ENCODE measurements around the gene NF1. TPM values are rescaled to one million over a fixed set of nuclear protein-coding genes. Genes with fewer than 3 reads are reported as not detected.

NF1 gene
- total RNA-seq, 1 experiment from 2014 or later = 35.4 TPM

GRCh38 chr17:31398381-31399311 is 303.9 kb downstream of the NF1 start:
- ChIA-PET CTCF (interaction anchor here (1.2 to 1.6 kb wide), 3 partner anchors 7 to 119 kb away, joined by 3 to 7 read pairs (median 6); no protein-coding TSS in a partner anchor), POLR2A (no interaction called here)
- no peaks in the 10 kb centered on the region for H3K9me3 Mint-ChIP-seq
- DNase-seq (ENCODE audit: low spot score) (peak; percentile 6), ATAC-seq (no peak)
- H3K36me3 Mint-ChIP-seq = no peaks in the 10 kb centered on the region
- no peak for TF ChIP-seq CBFB (CRISPR knock-in tag; IDR thresholded peaks at IDR 0.05; ENCODE audit: low read depth)
- no peak for TF ChIP-seq ATF6 (CRISPR knock-in tag; IDR thresholded peaks at IDR 0.05)
- H3K27ac Mint-ChIP-seq = no peak overlapping the region
- peaks cover 4% of the 10 kb centered on the region for H3K27me3 Mint-ChIP-seq (ENCODE audit: low read depth)
- H3K4me1 Mint-ChIP-seq = peaks cover 2% of the 10 kb centered on the region; the same call in 1 of the 2 replicates
- H3K4me3 Mint-ChIP-seq = no peak overlapping the region

- CTCF ChIA-PET = interaction anchor here (1.0 to 1.4 kb wide), 2 partner anchors 11 to 117 kb away, joined by 3 to 5 read pairs; no protein-coding TSS in a partner anchor
- Mint-ChIP-seq H3K27ac (no peak overlapping the region), H3K27me3 (ENCODE audit: low read depth) (no peaks in the 10 kb centered on the region), H3K9me3 (no peaks in the 10 kb centered on the region), H3K4me3 (no peak overlapping the region), H3K4me1 (peaks cover 10% of the 10 kb centered on the region), H3K36me3 (no peaks in the 10 kb centered on the region)
- no peak for ATAC-seq
- POLR2A ChIA-PET = no interaction called here
- TF ChIP-seq ZNF512 (CRISPR knock-in tag; IDR thresholded peaks at IDR 0.05; ENCODE audit: borderline replicate concordance) = no peak
- DNase-seq (ENCODE audit: low spot score) = peak; percentile 13
Measured at GRCh38 chr17:31400481-31400950, 305.7 kb downstream of the NF1 start.

- TF ChIP-seq CBFB (CRISPR knock-in tag; IDR thresholded peaks at IDR 0.05; ENCODE audit: low read depth) (no peak), ERG (CRISPR knock-in tag; IDR thresholded peaks at IDR 0.05) (no peak), PRDM15 (CRISPR knock-in tag; IDR thresholded peaks at IDR 0.05) (no peak), ZNF423 (CRISPR knock-in tag; IDR thresholded peaks at IDR 0.05) (no peak), JUN (CRISPR knock-in tag; IDR thresholded peaks at IDR 0.05) (no peak)
- Mint-ChIP-seq H3K9me3 (no peaks in the 10 kb centered on the region), H3K27ac (no peak overlapping the region), H3K4me1 (peaks cover 14% of the 10 kb centered on the region), H3K36me3 (no peaks in the 10 kb centered on the region), H3K27me3 (ENCODE audit: low read depth) (no peaks in the 10 kb centered on the region), H3K4me3 (no peak overlapping the region)
- ChIA-PET CTCF (interaction anchor here (1.0 to 1.4 kb wide), 3 partner anchors 12 to 116 kb away, joined by 3 to 5 read pairs (median 5); no protein-coding TSS in a partner anchor), POLR2A (no interaction called here)
- DNase-seq (ENCODE audit: low spot score) = peak; percentile 7
- ATAC-seq = no peak
Measured at GRCh38 chr17:31401456-31402254, 306.9 kb downstream of the NF1 start.
